Stimulated activated naive CD4-positive, alpha-beta T cell treated with Interleukin-2 at 50 U/mL for 16 hours (primary cell): ENCODE data around the gene KANSL2.
A peak's percentile ranks its signal among the peaks of the same experiment; 100 is the strongest.
"Not testable (repeated sequence)": the region's sequence is repeated elsewhere in the genome, so short reads cannot be mapped to it uniquely, and the experiment has no call there.

Experiments used
- DNase-seq: peaks from one replicate; lab custom pipeline; 2025; lab: John Stamatoyannopoulos, UW

Gene KANSL2, protein sequence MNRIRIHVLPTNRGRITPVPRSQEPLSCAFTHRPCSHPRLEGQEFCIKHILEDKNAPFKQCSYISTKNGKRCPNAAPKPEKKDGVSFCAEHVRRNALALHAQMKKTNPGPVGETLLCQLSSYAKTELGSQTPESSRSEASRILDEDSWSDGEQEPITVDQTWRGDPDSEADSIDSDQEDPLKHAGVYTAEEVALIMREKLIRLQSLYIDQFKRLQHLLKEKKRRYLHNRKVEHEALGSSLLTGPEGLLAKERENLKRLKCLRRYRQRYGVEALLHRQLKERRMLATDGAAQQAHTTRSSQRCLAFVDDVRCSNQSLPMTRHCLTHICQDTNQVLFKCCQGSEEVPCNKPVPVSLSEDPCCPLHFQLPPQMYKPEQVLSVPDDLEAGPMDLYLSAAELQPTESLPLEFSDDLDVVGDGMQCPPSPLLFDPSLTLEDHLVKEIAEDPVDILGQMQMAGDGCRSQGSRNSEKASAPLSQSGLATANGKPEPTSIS

DNA sequence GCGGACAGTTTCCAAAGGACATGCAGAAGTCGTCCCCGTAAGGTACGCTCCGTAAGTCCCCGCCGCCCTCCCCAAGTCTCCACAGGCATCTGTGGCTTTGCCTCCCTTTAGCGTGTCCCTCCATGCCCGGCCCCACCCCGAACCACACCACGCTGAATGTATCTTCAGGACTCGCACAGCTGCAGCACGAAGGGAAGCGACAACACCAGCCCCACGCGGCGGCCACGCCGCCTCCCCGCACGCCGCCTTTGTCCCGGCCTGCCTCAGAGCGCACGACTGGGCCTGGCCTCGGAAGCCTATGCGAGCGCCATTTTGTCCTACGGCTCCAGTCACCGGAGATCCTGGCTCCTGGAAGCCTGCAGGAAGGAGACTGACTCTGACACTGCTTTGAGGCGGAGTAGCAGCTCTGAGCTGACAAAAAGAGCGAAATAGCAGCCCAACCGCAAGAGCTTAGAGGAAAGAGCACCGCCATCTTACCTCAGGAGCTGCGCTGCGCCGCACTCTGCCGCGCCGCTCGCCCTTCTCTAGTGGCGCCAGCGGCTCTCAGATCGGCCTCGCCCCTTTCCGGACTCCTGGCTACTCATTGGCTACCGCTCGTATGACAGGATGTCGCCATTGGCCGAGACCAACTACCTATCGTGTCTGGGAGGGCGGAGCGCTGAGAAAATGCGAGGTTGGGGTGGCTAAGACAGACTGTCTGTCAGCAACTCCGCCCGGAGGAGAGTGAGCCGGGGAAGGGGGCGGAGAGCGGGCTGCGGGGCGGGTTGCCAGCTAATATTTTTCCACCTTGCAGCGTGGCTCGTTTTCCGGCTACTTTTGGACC is at the start of gene KANSL2:
Gene KANSL2, minus strand, starts transcription at position 529 of the 823 bp plus-strand sequence. CDS start 606 bp downstream, outside the sequence.
- DNase-seq: peak; percentile 99

GRCh38 chr12:48728807-48729206 is 46.8 kb upstream of the KANSL2 start:
- no peak for DNase-seq

DNA sequence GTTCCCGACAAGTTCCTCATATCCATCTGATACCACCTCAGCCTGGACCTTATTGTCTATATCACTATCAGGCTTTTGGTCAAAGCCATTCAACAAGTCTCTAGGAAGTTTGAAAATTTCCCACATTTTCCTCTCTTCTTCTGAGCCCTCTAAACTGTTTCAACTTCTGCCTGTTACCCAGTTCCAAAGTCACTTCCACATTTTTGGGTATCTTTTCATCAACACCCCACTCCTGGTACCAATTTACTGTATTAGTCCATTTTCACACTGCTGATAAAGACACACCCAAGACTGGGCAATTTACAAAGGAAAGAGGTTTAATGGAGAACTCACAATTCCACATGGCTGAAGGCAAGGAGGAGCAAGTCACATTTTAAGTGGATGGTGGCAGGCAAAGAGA is 38.7 kb upstream of the KANSL2 start:
- DNase-seq: not testable (repeated sequence)

- not testable (repeated sequence) for DNase-seq
Observed at GRCh38 chr12:48720171-48720570, 38.1 kb upstream of the KANSL2 start.

DNA sequence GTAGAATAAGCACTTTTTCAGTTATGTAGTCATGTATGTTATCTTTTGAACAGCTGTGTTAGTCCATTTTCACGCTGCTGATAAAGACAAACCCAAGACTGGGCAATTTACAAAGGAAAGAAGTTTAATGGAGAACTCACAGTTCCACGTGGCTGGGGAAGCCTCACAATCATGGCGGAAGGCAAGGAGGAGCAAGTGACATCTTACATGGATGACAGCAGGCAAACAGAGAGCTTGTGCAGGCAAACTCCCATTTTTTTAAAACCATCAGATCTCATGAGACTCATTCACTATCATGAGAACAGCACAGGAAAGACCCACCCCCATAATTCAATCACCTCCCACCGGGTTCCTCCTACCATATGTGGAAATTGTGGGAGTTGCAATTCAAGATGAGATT is 37.0 kb upstream of the KANSL2 start:
- DNase-seq: not testable (repeated sequence)

DNA sequence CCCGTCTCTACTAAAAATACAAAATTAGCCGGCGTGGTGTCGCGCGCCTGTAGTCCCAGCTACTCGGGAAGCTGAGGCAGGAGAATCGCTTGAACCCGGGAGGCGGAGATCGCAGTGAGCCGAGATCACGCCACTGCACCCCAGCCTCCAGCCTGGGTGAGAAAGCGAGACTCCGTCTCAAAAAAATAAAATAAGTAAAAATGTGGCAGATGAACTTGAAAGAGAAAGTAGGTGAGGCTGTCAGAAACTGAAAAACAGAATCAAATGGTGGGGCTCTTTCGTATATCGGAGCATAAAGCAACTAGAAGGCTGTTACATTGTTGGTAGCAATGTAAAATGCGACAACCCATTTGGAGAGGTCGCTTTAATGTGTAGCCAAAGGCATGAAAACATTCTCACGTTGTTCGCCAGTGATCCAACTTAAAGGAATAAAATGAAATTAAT is 35.2 kb upstream of the KANSL2 start:
- no peak for DNase-seq

- peak; percentile 99 for DNase-seq
Observed at GRCh38 chr12:48716493-48717251, 34.6 kb upstream of the KANSL2 start, which contains the start of gene CCNT1. CCNT1 (minus strand) TSS chr12:48716707; CDS start chr12:48716675, 32 bp downstream.

- no peak for DNase-seq
Observed at GRCh38 chr12:48716168-48716492, 34.1 kb upstream of the KANSL2 start.

GRCh38 chr12:48712209-48712608 is 30.2 kb upstream of the KANSL2 start:
- DNase-seq: no peak

- DNase-seq: not testable (repeated sequence)
Observed at GRCh38 chr12:48698822-48699221, 16.8 kb upstream of the KANSL2 start.

GRCh38 chr12:48696626-48697025 is 14.6 kb upstream of the KANSL2 start:
- DNase-seq: no peak

- DNase-seq: no peak
Observed at GRCh38 chr12:48695859-48696258, 13.8 kb upstream of the KANSL2 start.

DNA sequence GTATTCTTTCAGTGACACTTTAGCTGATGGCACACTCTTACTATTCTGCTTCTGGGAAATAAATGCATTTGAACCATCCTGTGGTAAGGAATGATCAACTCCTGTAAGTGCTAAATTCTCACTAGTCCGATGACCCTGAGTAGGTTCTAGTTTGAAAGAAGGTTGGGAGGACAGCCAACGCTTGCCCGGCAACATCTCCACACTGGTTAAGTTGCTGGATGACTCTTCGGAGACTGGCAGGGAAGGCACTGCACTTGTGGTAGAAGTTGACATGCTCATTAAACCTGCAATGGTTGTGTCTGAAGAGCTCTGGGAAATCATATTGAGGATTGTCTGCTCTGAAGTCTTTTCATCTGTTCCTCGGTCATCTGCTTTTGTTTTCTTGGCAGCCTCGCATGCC is 12.0 kb upstream of the KANSL2 start:
- no peak for DNase-seq

DNA sequence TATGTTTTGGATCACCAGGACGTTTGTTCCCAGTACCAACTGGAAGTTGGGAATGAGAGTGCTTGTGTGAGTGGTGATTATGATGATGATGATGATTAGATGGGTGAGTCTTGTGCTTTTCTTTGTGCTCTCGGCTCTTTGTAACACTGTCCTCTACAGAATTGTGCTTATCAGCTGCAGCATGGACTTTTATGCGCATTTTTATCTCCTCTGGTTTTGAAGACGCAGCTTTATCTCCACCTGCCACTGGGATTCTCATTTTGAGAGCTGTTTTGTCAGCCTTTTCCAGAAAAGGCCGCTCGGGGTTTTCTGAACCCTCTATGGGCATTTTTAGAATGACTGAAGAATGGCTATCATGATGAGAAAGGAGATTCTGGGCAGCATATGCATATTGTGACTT is 11.5 kb upstream of the KANSL2 start:
- DNase-seq: no peak

DNA sequence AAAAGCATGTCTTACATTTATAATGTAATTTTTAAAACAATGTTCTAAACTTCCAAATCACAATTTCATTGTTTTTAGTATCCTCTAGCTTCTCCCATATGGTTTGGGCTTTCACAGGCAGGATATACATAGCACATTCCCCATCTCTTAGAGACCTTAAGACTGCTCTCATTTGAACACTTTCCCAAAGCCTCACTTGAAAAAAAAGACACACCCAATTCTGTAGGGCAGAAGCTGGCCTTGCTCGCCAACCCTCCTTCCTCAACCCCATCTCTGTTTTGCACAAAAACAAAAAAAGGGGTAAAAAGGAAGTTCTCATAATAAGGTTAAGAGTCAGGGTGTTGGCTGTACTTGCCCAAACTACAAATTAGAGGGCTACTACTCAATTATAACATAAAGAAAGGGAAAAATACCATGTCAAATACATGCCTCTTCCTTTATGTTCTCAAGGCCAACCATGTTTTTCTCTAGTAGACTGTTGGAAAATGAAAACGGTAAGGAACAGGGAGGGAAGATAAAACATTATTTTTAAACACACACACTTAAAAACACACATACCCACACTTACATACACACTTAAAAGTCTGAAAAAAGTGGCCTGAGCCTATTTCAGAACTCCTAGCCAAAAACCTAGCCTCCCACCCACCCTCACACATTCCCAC is 9.9 kb upstream of the KANSL2 start:
- DNase-seq: no peak

- DNase-seq: no peak
Observed at GRCh38 chr12:48690990-48691389, 9.0 kb upstream of the KANSL2 start.

GRCh38 chr12:48690436-48690835 is 8.4 kb upstream of the KANSL2 start:
- no peak for DNase-seq

GRCh38 chr12:48688836-48689235 is 6.8 kb upstream of the KANSL2 start:
- DNase-seq: no peak

GRCh38 chr12:48687592-48687991 is 5.6 kb upstream of the KANSL2 start:
- DNase-seq: no peak

- DNase-seq: no peak
Observed at GRCh38 chr12:48686615-48687334, 4.7 kb upstream of the KANSL2 start.

GRCh38 chr12:48686037-48686595 is 4.1 kb upstream of the KANSL2 start:
- no peak for DNase-seq
